ENCODE results near the gene SGSM2.

Gene SGSM2

DNA sequence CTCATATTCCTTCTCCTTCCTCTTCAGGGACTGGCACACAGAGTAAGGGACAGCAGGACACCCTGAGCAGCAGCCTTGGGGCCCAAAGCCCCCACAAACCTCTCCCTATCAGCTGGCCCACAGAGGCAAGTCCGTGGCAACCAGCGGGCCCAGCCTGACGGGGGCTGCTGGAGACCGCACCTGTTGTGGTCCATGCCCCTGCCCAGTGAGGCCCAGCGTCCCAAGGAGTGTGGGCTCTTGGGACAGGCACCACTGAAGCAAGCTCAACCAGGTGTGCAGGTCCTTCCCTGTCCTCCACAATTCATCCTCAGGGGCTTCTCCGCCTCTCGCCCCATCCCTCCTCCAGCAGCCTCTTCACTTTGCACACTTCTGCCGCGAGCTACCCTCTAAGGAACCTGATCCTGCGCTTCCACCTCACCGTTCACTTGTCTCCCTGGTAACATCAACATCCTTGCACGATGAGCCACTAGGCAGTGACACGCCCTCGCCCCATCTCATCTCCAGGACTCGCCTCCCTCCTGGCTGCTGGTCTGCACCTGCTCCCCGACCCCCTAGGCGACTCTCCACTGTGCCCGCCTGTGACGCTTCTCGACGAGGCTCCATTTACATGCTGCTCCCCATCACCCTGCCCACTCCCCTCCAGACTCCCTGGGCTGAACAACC is 50.9 kb downstream of the SGSM2 start:
- no peak for TF ChIP-seq SPI1 (IDR thresholded peaks at IDR 0.05; ENCODE audit: low read depth, low read length)
- no peak for TF ChIP-seq PAX5 (IDR thresholded peaks at IDR 0.05; ENCODE audit: insufficient read depth, low read length, severe bottlenecking)
- no peak for TF ChIP-seq TAF1 (IDR thresholded peaks at IDR 0.05; ENCODE audit: low read depth, low read length)
- TF ChIP-seq POLR2A (IDR thresholded peaks at IDR 0.05; ENCODE audit: low read depth, low read length), result no peak
- TF ChIP-seq POU2F2 (IDR thresholded peaks at IDR 0.05; ENCODE audit: low read depth, low read length), result no peak
- TF ChIP-seq POLR2AphosphoS5 (IDR thresholded peaks at IDR 0.05; ENCODE audit: low read depth, low read length), result no peak
- FAIRE-seq, result no peak
- DNase-seq (ENCODE audit: insufficient read length, low spot score), result no peak

DNA sequence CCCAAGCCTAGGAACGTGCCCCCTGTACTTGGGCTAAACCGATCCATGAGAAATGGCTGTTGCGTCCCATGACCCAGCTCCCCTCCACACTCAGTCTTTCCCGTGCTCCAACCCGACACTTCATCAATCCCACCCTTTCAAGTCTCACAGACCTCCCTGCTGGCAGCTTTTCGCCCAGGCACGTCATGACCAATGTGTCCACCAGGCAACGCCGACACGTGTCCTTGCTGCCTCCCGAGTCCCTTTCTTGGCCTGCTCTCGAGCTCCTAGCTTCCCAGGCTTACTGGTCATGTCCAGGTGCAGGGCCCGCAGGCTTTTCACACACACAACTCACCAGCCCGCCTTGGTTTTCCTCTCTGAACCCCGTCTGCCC is 51.4 kb downstream of the SGSM2 start:
- no peak for FAIRE-seq
- TF ChIP-seq POU2F2 (IDR thresholded peaks at IDR 0.05; ENCODE audit: low read depth, low read length) (no peak), POLR2A (IDR thresholded peaks at IDR 0.05; ENCODE audit: low read depth, low read length) (no peak), POLR2AphosphoS5 (IDR thresholded peaks at IDR 0.05; ENCODE audit: low read depth, low read length) (no peak), TAF1 (IDR thresholded peaks at IDR 0.05; ENCODE audit: low read depth, low read length) (no peak), SPI1 (IDR thresholded peaks at IDR 0.05; ENCODE audit: low read depth, low read length) (no peak), PAX5 (IDR thresholded peaks at IDR 0.05; ENCODE audit: insufficient read depth, low read length, severe bottlenecking) (no peak)
- DNase-seq (ENCODE audit: insufficient read length, low spot score), result no peak

DNA sequence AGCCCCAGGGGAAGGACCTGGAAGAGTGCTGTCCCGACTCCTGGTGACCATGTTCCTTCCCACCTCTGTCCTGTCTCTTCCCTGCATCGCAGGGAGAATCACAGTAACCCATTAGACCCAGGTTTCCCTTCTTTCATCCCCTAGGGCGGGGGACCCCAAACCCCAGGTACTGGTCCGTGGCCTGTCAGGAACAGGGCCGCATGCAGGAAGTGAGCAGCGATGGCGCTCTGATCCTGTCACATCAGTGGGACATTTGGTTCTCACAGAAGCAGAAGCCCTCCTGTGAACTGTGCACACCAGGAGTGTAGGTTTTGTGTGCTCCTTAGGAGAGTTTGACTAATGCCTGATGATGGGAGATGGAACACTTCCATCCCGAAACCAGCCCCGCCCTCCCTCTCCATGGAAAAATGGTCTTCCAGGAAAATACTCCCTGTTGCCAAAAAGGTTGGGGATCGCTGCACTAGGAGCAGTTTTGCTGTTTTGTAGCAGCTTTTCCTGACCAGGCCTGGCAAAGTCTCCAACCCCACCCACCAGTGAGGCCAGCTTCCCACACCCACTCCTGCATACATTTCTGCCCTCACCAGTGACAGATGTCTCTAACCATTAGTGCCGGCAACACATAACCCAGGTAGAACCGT is 53.0 kb downstream of the SGSM2 start:
- DNase-seq (ENCODE audit: insufficient read length, low spot score) (no peak), FAIRE-seq (peak; percentile 20)
- TF ChIP-seq TAF1 (IDR thresholded peaks at IDR 0.05; ENCODE audit: low read depth, low read length), result no peak
- TF ChIP-seq SPI1 (IDR thresholded peaks at IDR 0.05; ENCODE audit: low read depth, low read length), result no peak
- no peak for TF ChIP-seq POLR2AphosphoS5 (IDR thresholded peaks at IDR 0.05; ENCODE audit: low read depth, low read length)
- no peak for TF ChIP-seq POLR2A (IDR thresholded peaks at IDR 0.05; ENCODE audit: low read depth, low read length)
- TF ChIP-seq POU2F2 (IDR thresholded peaks at IDR 0.05; ENCODE audit: low read depth, low read length), result no peak
- TF ChIP-seq PAX5 (IDR thresholded peaks at IDR 0.05; ENCODE audit: insufficient read depth, low read length, severe bottlenecking), result no peak

DNA sequence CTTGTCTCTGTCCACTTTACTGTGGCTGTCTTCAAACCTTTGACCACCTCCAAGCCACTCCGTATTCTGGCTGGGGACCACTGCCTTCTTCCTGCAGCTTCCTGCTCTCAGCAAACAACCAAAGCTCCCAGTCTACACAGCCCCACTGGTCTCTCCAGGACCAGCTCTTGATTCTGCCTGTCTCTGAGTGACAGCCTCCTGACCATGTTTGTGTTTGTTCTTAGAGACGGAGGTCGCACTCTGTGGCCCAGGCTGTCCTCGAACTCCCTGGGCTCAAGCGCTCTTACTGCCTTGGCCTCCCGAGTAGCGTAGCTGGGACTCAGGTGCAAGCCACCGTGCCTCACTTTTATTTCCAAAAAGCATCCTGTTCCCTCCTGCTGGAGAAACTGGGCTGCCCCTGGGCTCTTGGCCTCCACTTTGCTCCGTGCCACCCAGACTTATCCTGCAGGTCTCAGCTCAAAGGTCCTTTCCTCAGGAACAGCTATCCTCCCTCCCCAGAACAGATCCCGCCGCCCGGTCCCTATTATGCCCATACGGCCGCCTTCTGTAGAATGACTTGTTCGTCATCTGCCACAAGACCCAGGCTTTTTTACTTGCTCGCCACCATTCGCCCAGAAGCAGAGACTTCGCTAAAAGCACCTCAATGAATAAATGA is 54.4 kb downstream of the SGSM2 start:
- TF ChIP-seq TAF1 (IDR thresholded peaks at IDR 0.05; ENCODE audit: low read depth, low read length) (no peak), POLR2A (IDR thresholded peaks at IDR 0.05; ENCODE audit: low read depth, low read length) (peak; percentile 46; the same call in 1 of the 2 replicates)
- no peak for DNase-seq (ENCODE audit: insufficient read length, low spot score)
- FAIRE-seq, result peak; percentile 80

DNA sequence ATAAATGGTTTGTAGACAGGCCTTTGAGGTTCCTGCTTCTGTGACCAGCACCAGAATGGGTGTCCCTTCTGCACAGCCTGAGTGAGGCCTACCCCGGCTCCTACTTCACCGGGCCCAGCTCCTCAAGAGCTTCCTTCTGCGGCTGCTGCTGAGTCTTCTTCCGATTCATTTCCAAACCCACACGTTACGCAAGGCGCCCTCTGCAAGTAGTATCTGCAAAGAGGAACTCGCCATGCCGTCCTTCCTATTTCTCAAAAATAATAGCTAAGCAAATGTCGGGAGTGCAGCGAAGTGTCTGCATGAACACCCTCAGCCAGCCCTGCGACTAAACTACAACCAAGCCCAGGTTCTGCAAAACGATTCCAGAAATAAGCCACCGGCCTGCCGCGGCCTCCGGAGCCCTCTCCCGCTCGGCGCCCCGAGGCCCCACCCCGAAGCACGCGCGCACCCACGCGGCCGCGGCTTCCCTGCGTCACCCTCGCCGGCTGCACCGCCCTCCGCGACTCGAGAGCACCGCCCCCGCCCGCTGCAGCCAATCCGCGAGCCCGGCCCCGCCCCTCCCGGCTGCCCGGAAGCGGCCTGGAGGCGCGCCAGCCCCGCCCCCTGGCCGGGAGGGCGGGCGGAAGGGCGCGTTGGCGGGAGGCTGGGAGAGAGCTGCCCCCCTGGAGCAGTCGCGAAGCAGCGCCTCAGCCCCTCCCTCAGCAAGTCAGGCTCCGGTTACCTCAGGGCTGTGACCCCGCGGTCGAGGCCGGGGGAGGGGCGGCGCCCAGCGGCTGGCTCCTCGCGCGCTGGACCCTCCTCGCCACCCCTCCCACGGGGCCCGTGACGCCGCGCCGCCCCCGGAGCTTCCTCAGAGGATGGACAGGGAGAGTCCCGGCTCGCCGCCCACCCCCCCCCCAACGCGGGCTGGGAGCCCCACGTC is 55.2 kb downstream of the SGSM2 start:
- TF ChIP-seq SPI1 (IDR thresholded peaks at IDR 0.05; ENCODE audit: low read depth, low read length), result peak; percentile 77
- no peak for TF ChIP-seq POLR2AphosphoS5 (IDR thresholded peaks at IDR 0.05; ENCODE audit: low read depth, low read length)
- peak; percentile 61 for TF ChIP-seq POLR2A (IDR thresholded peaks at IDR 0.05; ENCODE audit: low read depth, low read length)
- TF ChIP-seq TAF1 (IDR thresholded peaks at IDR 0.05; ENCODE audit: low read depth, low read length), result peak; percentile 42; the same call in 1 of the 2 replicates
- DNase-seq (ENCODE audit: insufficient read length, low spot score) (peak; percentile 88), FAIRE-seq (no peak)

DNA sequence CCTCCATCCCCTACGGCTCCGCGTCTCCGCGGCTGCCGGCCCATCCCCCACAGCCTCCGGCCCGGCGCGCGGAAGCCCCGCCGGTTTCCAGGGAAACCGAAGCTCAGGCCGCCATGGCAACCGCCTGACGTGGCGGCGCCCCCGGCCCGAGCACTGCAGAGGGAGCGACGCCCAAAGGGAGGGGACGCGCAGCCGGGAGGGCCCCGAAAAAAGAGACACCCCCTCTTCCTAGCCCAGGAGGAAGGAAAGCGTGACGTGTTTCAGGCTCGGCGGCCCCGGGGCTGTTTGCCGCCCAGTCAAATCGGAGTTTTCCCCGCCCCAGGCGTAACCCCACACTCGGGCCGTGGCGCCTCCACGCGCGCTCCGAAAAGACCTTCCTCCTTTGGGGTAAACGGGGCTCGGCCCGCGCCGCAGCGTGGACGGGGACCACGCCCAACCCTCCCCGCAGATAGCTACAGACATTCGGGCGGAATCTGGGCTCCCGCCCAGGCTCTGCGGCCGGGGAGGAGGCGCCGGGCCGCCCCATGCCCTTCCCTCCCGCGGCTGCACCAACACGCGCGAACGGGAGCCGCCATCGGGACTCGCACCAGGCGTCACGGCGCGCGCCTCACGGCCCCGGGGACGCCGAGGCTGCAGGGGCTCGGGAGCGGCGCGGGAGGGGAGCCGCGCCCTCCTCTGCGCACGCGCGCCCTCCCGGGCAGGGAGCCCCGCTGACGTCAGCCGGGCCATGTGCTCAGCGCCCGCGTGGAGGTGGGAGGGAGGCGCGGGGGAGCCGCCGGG is 56.1 kb downstream of the SGSM2 start:
- DNase-seq (ENCODE audit: insufficient read length, low spot score) (peak; percentile 92), FAIRE-seq (peak; percentile 99)
- TF ChIP-seq POLR2AphosphoS5 (IDR thresholded peaks at IDR 0.05; ENCODE audit: low read depth, low read length) (peak; percentile 16; the same call in 1 of the 2 replicates), PAX5 (IDR thresholded peaks at IDR 0.05; ENCODE audit: insufficient read depth, low read length, severe bottlenecking) (no peak), POLR2A (IDR thresholded peaks at IDR 0.05; ENCODE audit: low read depth, low read length) (no peak)

DNA sequence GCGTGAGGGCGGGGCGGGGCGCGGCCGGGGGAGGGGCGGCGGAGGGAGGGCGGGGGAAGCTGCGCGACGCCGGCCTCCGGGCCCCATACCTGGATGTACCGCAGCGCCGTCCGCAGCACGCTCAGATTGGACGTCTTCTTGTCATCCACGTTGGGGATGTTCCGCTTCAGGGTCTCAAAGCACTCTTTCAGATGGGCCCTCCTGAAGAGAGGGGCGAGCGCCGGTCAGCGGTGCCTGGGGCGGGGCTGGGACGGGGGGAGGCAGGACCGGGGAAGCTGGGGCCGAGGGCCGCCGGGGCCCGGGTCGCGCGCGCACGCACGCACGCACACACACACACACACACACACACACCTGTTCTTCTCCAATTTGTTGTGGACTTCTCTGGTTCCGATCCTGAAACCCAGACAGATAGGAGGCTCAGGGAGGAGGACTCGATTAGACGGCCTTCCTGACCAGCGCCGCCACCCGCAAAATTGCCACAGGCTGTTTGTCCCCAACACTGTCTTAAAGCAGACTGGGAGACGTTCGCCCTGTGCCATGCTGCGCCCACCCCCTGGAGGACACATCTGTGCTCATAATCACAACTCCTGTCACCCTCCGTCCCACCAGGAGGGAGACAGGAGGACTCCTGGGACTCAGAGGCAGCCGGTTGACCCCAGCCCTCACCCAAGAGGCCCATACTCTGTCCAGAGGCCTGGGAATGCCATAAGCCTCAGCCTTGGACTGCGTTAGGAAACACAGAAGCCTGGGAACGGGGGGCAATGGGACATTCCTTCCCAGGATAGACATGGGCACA is 56.9 kb downstream of the SGSM2 start:
- no peak for TF ChIP-seq PAX5 (IDR thresholded peaks at IDR 0.05; ENCODE audit: insufficient read depth, low read length, severe bottlenecking)
- TF ChIP-seq POLR2AphosphoS5 (IDR thresholded peaks at IDR 0.05; ENCODE audit: low read depth, low read length), result no peak
- no peak for TF ChIP-seq SPI1 (IDR thresholded peaks at IDR 0.05; ENCODE audit: low read depth, low read length)
- TF ChIP-seq POLR2A (IDR thresholded peaks at IDR 0.05; ENCODE audit: low read depth, low read length), result no peak
- no peak for TF ChIP-seq TAF1 (IDR thresholded peaks at IDR 0.05; ENCODE audit: low read depth, low read length)
- DNase-seq (ENCODE audit: insufficient read length, low spot score), result no peak

DNA sequence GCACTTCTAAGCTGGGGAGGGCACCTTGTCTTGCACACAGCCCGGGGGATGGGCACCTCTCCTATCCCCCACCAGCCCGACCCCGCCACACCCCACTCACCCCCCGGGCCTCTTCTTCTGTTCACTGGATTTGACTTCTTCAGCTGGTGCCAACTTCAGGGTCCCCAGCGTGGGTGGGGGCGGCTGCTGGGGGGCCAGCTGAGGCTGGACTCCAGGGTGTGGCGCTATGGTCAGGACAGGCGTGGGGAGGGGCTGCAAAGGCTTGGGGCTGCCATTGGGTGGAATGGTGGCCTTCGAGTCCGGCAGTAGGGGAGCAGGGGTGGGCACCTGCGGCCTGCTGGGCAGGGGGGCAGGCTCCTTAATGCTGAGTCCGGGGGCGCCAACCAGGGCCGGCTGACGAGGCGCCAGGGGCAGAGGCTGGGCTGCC is 57.5 kb downstream of the SGSM2 start:
- TF ChIP-seq TAF1 (IDR thresholded peaks at IDR 0.05; ENCODE audit: low read depth, low read length), result no peak
- TF ChIP-seq POLR2A (IDR thresholded peaks at IDR 0.05; ENCODE audit: low read depth, low read length), result no peak
- TF ChIP-seq POLR2AphosphoS5 (IDR thresholded peaks at IDR 0.05; ENCODE audit: low read depth, low read length), result no peak
- no peak for TF ChIP-seq PAX5 (IDR thresholded peaks at IDR 0.05; ENCODE audit: insufficient read depth, low read length, severe bottlenecking)
- TF ChIP-seq POU2F2 (IDR thresholded peaks at IDR 0.05; ENCODE audit: low read depth, low read length), result no peak
- no peak for TF ChIP-seq SPI1 (IDR thresholded peaks at IDR 0.05; ENCODE audit: low read depth, low read length)

More for the DNA sequence above, 56.9 kb downstream of the SGSM2 start:
- FAIRE-seq, result no peak

More for the DNA sequence above, 57.5 kb downstream of the SGSM2 start:
- FAIRE-seq, result no peak
- DNase-seq (ENCODE audit: insufficient read length, low spot score), result no peak

Data from GM12891 (cell line).